LNCAP (cell line): ENCODE measurements around the gene FCN2.

Experiments
- CTCF ChIP-seq: fragments of 450-650 bp; IDR thresholded peaks from 2 replicates; pipeline ENCODE4 v1.5.1; 2017; ENCODE audit warnings: mild to moderate bottlenecking

The FCN2 gene

GRCh38 chr9:134835987-134836386, 44.6 kb upstream of the FCN2 start:
- TF ChIP-seq CTCF, result no peak

- TF ChIP-seq CTCF, result no peak
Observed at GRCh38 chr9:134836406-134836970, 44.1 kb upstream of the FCN2 start.

- TF ChIP-seq CTCF, result no peak
Observed at GRCh38 chr9:134837529-134837928, 43.1 kb upstream of the FCN2 start.

- no peak for TF ChIP-seq CTCF
Observed at GRCh38 chr9:134838651-134839454, 41.8 kb upstream of the FCN2 start.

- TF ChIP-seq CTCF, result peak; percentile 33
Observed at GRCh38 chr9:134839455-134840125, 41.0 kb upstream of the FCN2 start.

GRCh38 chr9:134840511-134840910, 40.1 kb upstream of the FCN2 start:
- TF ChIP-seq CTCF, result no peak

GRCh38 chr9:134841180-134841904, 39.3 kb upstream of the FCN2 start:
- no peak for TF ChIP-seq CTCF
